Panc1 (cell line): Measurements from ENCODE around the gene ATF3.

ENCODE experiments used
- POLR2AphosphoS5 ChIP-seq: IDR thresholded peaks from 2 replicates; pipeline ENCODE4 v1.6.1; 2012; ENCODE audit warnings: mild to moderate bottlenecking, low read depth, low read length, moderate library complexity
- TCF7L2 ChIP-seq: IDR thresholded peaks from 2 replicates; pipeline ENCODE4 v1.6.1; 2011; ENCODE audit warnings: mild to moderate bottlenecking, low read depth, low read length, inconsistent platforms
- TF ChIP-seq, protein P1 (sequence below): fragments of 450-650 bp; IDR thresholded peaks from 2 replicates; pipeline ENCODE4 v1.5.1; 2017; ENCODE audit warnings: mild to moderate bottlenecking

DNA sequence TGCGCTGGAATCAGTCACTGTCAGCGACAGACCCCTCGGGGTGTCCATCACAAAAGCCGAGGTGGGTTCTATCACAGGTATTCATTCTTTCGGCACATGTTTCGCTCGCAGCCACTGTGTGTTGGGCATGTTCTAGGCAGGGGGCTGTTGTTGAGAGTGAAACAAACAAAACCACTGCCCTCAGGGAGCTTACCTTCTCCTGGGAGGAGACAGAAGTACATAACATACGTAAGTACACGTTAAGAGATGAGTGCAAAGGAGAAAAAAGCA, 6.6 kb downstream of the ATF3 start:
- TF ChIP-seq POLR2AphosphoS5 (no peak), TCF7L2 (no peak)
- TF ChIP-seq, protein P1, sequence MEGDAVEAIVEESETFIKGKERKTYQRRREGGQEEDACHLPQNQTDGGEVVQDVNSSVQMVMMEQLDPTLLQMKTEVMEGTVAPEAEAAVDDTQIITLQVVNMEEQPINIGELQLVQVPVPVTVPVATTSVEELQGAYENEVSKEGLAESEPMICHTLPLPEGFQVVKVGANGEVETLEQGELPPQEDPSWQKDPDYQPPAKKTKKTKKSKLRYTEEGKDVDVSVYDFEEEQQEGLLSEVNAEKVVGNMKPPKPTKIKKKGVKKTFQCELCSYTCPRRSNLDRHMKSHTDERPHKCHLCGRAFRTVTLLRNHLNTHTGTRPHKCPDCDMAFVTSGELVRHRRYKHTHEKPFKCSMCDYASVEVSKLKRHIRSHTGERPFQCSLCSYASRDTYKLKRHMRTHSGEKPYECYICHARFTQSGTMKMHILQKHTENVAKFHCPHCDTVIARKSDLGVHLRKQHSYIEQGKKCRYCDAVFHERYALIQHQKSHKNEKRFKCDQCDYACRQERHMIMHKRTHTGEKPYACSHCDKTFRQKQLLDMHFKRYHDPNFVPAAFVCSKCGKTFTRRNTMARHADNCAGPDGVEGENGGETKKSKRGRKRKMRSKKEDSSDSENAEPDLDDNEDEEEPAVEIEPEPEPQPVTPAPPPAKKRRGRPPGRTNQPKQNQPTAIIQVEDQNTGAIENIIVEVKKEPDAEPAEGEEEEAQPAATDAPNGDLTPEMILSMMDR = no peak
